Cardiac septum (tissue), 1 donor: Measurements from ENCODE around the gene L2HGDH. TPM values are rescaled to one million over a fixed set of nuclear protein-coding genes. Genes with fewer than 3 reads are reported as not detected.

Experiments
- DNase-seq: peaks from one replicate; pipeline ENCODE4 v3.0.0-alpha.2; 2020; ENCODE audit warnings: low spot score
- intact Hi-C: fragments of 100-400 bp; cut with DNase I; formaldehyde crosslinking; loops from one replicate; pipeline ENCODE4 v1.14.0; 2022
- total RNA-seq: library from RNA; stranded (reverse); fragmentation: NEBNext Ultra II Directional; extraction: Animal tissue kit (Norgen Biotek cat#: 25700); gene quantifications from one replicate; pipeline ENCODE4 v1.2.1, GENCODE V29; 2021
- donor health status: DM: no; HTN: no; CAD: no.

The L2HGDH gene
- total RNA-seq, 1 donor from 2014 or later, result 8.2 TPM

GRCh38 chr14:50237427-50237826 is 74.6 kb downstream of the L2HGDH start:
- intact Hi-C loops, result no loop called here
- DNase-seq, result no peak

DNA sequence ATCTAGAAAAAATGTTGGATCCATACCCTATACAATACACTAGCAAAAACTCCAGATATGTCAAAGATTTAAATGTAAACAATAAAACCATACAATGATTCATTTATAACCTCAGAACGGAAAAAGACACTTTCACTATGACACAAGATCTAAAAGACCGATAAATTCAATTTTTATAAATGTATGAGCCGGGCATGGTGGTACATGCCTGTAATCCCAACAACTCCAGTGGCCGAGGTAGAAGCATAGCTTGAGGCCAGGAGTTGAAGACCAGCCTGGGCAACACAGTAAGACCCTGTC is 78.1 kb downstream of the L2HGDH start:
- intact Hi-C loops, result loop anchor here (2.0 to 5.0 kb wide), 2 partner anchors 78 to 371 kb away; partner anchors contain the start of genes DMAC2L and L2HGDH

GRCh38 chr14:50233166-50233950 is 78.7 kb downstream of the L2HGDH start:
- intact Hi-C loops, result loop anchor here (2.0 to 5.0 kb wide), 2 partner anchors 79 to 371 kb away; partner anchors contain the start of genes DMAC2L and L2HGDH
- DNase-seq, result no peak

More for the DNA sequence above, 78.1 kb downstream of the L2HGDH start:
- DNase-seq, result no peak

GRCh38 chr14:50232276-50232642 is 79.8 kb downstream of the L2HGDH start:
- no peak for DNase-seq
- intact Hi-C loops, result loop anchor here (2.0 to 5.0 kb wide), 2 partner anchors 80 to 369 kb away; partner anchors contain the start of genes DMAC2L and L2HGDH

GRCh38 chr14:50231475-50232275 is 80.4 kb downstream of the L2HGDH start, which contains the start of gene SOS2:
TSS of gene SOS2 (minus strand) at chr14:50231578. CDS start at chr14:50231283, 295 bp downstream.
- DNase-seq, result peak; percentile 94
- intact Hi-C loops, result loop anchor here (2.0 to 5.0 kb wide), 3 partner anchors 81 to 369 kb away; partner anchors contain the start of genes DMAC2L, L2HGDH and VCPKMT

- peak; percentile 80 for DNase-seq
- intact Hi-C loops, result loop anchor here (2.0 to 5.0 kb wide), 2 partner anchors 81 to 114 kb away; partner anchors contain the start of genes DMAC2L, L2HGDH and VCPKMT
Observed at GRCh38 chr14:50230701-50231474, 81.1 kb downstream of the L2HGDH start.

- intact Hi-C loops, result loop anchor here (2.0 to 5.0 kb wide), 2 partner anchors 82 to 114 kb away; partner anchors contain the start of genes DMAC2L, L2HGDH and VCPKMT
- DNase-seq, result no peak
Observed at GRCh38 chr14:50230401-50230700, 81.7 kb downstream of the L2HGDH start.

DNA sequence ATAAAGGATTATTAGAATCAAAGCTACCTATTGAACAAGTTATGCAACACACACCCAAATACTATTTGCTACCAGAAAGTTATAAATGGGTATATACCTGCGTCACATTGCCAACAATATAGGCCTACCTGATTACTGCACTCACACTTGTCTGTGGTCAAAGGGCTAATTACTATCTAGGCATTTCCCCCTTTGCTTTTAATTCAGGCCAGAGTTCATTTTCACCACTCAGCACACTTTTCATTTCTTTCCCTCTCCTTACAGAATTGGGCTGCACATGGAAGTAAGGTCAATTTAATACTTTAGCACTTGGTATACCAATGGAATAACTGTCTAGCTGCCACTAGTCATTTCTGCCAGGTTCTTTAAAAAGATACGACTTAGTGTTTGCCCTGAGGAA is 82.3 kb downstream of the L2HGDH start:
- no peak for DNase-seq
- intact Hi-C loops, result loop anchor here (2.0 to 5.0 kb wide), 2 partner anchors 83 to 113 kb away; partner anchors contain the start of genes DMAC2L, L2HGDH and VCPKMT

GRCh38 chr14:50228313-50228712 is 83.7 kb downstream of the L2HGDH start:
- DNase-seq, result no peak
- intact Hi-C loops, result no loop called here

DNA sequence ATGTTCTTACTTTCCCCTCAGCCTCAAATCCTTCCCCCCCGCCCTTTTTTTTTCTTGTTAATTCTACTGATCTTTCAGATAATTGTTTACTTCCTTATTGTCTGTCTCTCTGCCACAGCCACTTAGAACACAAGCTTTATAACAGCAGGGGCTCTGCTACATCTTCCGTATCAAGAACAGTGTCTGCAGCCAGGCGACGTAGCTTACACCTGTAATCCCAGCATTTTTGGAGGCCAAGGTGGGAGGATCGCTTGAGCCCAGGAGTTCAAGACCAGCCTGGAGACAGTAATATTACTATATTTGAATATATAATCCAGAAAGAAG is 86.1 kb downstream of the L2HGDH start:
- intact Hi-C loops, result no loop called here
- no peak for DNase-seq

GRCh38 chr14:50225067-50225973 is 86.7 kb downstream of the L2HGDH start:
- intact Hi-C loops, result no loop called here
- DNase-seq, result no peak

DNA sequence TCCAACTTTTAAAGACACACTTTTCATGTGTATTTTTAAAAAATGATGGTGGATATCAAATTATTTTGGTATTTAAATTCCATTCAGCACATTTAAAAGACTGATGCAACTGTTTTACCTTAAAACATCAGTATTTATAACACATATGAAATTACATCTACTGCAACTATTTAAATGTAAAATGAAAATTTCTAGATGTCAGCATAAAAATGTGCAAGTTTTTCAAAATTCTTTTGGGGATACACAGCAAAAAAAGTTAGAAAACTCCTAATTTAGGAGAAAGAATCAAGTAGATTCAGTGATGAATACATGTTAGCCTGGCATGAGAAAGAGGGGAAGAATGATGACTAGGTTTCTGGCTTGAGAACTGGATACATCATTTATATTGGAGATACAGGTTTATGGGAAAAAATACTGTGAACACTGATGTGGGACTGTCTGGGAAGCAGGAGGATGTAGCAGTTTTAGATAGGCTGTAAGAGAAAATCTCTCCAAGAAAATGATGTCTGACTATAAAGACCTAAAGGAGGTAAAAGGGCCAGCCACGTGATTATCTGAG is 89.9 kb downstream of the L2HGDH start:
- intact Hi-C loops, result no loop called here
- no peak for DNase-seq

- no peak for DNase-seq
- intact Hi-C loops, result no loop called here
Observed at GRCh38 chr14:50218501-50218900, 93.5 kb downstream of the L2HGDH start.

DNA sequence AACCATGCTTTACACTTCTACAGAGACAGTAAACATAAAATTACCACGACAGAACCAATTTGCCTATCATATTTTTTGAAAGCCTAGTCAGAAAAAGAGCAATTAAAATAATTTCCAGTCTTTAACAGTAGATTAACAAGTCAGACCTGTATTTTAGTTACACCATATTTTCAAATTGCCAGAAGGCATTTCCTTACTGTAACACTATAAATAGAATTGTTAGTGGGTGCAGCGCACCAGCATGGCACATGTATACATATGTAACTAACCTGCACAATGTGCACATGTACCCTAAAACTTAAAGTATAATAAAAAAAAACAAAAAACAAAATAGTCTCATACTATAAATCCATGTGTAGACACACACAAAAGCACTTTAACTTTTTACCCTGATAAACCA is 96.6 kb downstream of the L2HGDH start:
- intact Hi-C loops, result no loop called here
- no peak for DNase-seq

DNA sequence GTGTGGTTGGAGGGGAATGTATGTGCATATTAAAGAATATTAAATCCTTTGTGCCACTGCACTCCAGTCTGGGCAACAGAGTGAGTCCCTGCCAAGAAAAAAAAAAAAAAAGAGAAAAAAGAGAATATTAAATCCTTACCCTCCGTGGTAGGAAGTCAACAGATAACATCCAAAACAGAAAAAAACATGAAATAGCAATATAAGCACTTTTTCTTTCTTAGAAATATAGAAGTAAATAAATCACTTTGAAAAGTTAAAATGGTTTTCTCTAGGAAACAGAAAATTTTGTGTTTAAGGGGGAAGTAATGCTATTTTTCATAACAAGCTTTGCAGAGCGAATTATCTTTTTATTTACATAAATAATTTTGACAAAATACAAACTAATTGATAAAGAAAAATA is 98.2 kb downstream of the L2HGDH start:
- DNase-seq, result no peak
- intact Hi-C loops, result no loop called here

- intact Hi-C loops, result no loop called here
- DNase-seq, result no peak
Observed at GRCh38 chr14:50212726-50213125, 99.3 kb downstream of the L2HGDH start.

GRCh38 chr14:50210074-50210473 is 102.0 kb downstream of the L2HGDH start:
- intact Hi-C loops, result no loop called here
- DNase-seq, result no peak

DNA sequence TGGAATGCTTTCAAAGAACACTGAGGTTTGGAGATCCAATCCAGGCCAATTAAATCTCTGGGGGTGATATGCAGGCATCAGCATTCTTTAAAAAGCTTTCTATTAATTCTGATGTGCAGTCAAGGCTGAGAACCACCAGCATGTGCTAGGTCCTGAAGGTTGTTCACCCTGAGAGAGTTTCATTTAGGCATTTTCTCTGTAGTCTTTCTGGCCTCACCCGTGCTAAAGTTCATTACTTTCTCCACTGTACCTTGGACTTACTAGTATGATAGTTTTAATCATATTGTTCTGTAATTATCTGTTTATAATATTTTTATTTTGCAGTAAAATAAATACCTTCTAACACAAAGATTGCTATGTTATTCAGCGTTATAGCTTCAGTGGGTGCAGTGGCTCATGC is 113.5 kb downstream of the L2HGDH start:
- DNase-seq, result no peak
- intact Hi-C loops, result no loop called here

- intact Hi-C loops, result no loop called here
- DNase-seq, result no peak
Observed at GRCh38 chr14:50191499-50191898, 120.5 kb downstream of the L2HGDH start.
